HCT116 (cell line): ENCODE data around the gene LIPG. TPM values are rescaled to one million over a fixed set of nuclear protein-coding genes. Genes with fewer than 3 reads are reported as not detected.

ENCODE experiments used
- ATAC-seq: fragments of 200-7000 bp; cut with Tn5 transposase; 2 replicates; pipeline ENCODE4 v1.9.1; 2020; ENCODE audit warnings: mild to moderate bottlenecking, moderate library complexity
- BruUV-seq: library from RNA; stranded (reverse); fragments of 400-500 nt; replicated peaks from 2 replicates; lab custom pipeline; 2021; lab: Mats Ljungman, UMichigan
- CTCF ChIA-PET: fragments of 300-600 bp; sonication (Branson Sonifier 250); formaldehyde crosslinking; loops from one replicate; lab custom pipeline; 2021; ENCODE audit warnings: antibody characterized with exemption; lab: Charles Lee
- POLR2A ChIA-PET: fragments of 300-600, 350-600 bp; sonication (Branson Sonifier 250); formaldehyde crosslinking; loops from one replicate; lab custom pipeline; 2021; ENCODE audit warnings: antibody characterized with exemption; lab: Charles Lee
- RAD21 ChIA-PET, 2 experiments: fragments of 300-600 bp; sonication (Branson Sonifier 250); formaldehyde crosslinking; loops; one replicate each; lab custom pipeline; 2023; ENCODE audit warnings: low total read pairs in 2 of 2; ENCODE audit not compliant: uncharacterized antibody in 2 of 2, unreplicated experiment in 2 of 2, low non-redundant PET in 1 of 2; lab: Charles Lee
- DNase-seq: peaks from one replicate; pipeline ENCODE4 v3.0.0-alpha.2; 2010; ENCODE audit warnings: low read depth, low spot score
- H2AFZ ChIP-seq: fragments of 200-600 bp; shearing (Covaris generic), sonication (generic); 2 replicates; pipeline ENCODE4 v1.6.1; 2017; ENCODE audit warnings: low read depth, mixed run types, mixed read lengths, antibody characterized with exemption, low read length; ENCODE audit not compliant: poor library complexity, severe bottlenecking
- H3K27ac ChIP-seq: 2 replicates; pipeline ENCODE4 v1.5.1; 2012; ENCODE audit warnings: low read depth, low read length
- H3K27me3 ChIP-seq: fragments of 200-600 bp; sonication (generic); 2 replicates; pipeline ENCODE4 v1.6.1; 2016; ENCODE audit warnings: mixed run types, low read length, mixed read lengths; ENCODE audit not compliant: insufficient read depth
- H3K36me3 ChIP-seq, 2 experiments: fragments of 200-500 bp in 1 of 2; fragments of 200-600 bp in 1 of 2; sonication (Bioruptor generic) in 1 of 2; sonication (generic) in 1 of 2; 2 replicates each; pipeline versions ENCODE4 v1.5.1 to v1.6.1; 2014 to 2016; ENCODE audit warnings: low read length in 2 of 2, inconsistent platforms in 1 of 2, mixed read lengths in 1 of 2, mixed run types in 1 of 2; ENCODE audit not compliant: insufficient read depth in 2 of 2, control insufficient read depth in 1 of 2
- H3K4me1 ChIP-seq, 2 experiments: fragments of 200-600 bp in 1 of 2; sonication (generic) in 1 of 2; 2 replicates each; pipeline versions ENCODE4 v1.5.1 to v1.6.1; 2012 to 2017; ENCODE audit warnings: low read length in 2 of 2, inconsistent platforms in 1 of 2, mild to moderate bottlenecking in 1 of 2, mixed read lengths in 1 of 2, mixed run types in 1 of 2, moderate library complexity in 1 of 2; ENCODE audit not compliant: insufficient read depth in 2 of 2, control insufficient read depth in 1 of 2
- H3K4me2 ChIP-seq: fragments of 200-600 bp; sonication (generic); 2 replicates; pipeline ENCODE4 v1.6.1; 2017; ENCODE audit warnings: mixed run types, low read length, mixed read lengths
- H3K4me3 ChIP-seq, 2 experiments: fragments of 200-600 bp in 1 of 2; sonication (generic) in 1 of 2; replicated peaks in 1 of 2; 2 replicates each; pipeline ENCODE4 v1.5.1; 2011 to 2016; ENCODE audit warnings: low read length in 2 of 2, control low read depth in 1 of 2, low read depth in 1 of 2, mild to moderate bottlenecking in 1 of 2, mixed read lengths in 1 of 2, mixed run types in 1 of 2
- H3K79me2 ChIP-seq: fragments of 200-600 bp; sonication (generic); 2 replicates; pipeline ENCODE4 v1.6.1; 2017; ENCODE audit warnings: mild to moderate bottlenecking, mixed run types, low read length, moderate library complexity, mixed read lengths; ENCODE audit not compliant: insufficient read depth
- H3K9ac ChIP-seq: fragments of 200-600 bp; sonication (generic); 2 replicates; pipeline ENCODE4 v1.6.1; 2016; ENCODE audit warnings: low read length, mixed read lengths
- H3K9me2 ChIP-seq: fragments of 200-600 bp; sonication (generic), shearing (Covaris generic); 2 replicates; pipeline ENCODE4 v1.6.1; 2017; ENCODE audit warnings: mixed run types, mild to moderate bottlenecking, moderate library complexity; ENCODE audit not compliant: insufficient read depth
- H3K9me3 ChIP-seq, 2 experiments: fragments of 200-500 bp in 1 of 2; fragments of 200-600 bp in 1 of 2; sonication (Bioruptor generic) in 1 of 2; sonication (generic) in 1 of 2; 2 replicates each; pipeline ENCODE4 v1.6.1; 2014 to 2017; ENCODE audit warnings: low read length in 2 of 2, mixed read lengths in 2 of 2, inconsistent platforms in 1 of 2, low read depth in 1 of 2, mild to moderate bottlenecking in 1 of 2, mixed run types in 1 of 2, moderate library complexity in 1 of 2; ENCODE audit not compliant: control insufficient read depth in 1 of 2, insufficient read depth in 1 of 2
- H4K20me1 ChIP-seq: fragments of 200-600 bp; sonication (generic), shearing (Covaris generic); 2 replicates; pipeline ENCODE4 v1.6.1; 2017; ENCODE audit warnings: mixed run types, mild to moderate bottlenecking, moderate library complexity; ENCODE audit not compliant: insufficient read depth
- ATF3 ChIP-seq: IDR thresholded peaks from 2 replicates; pipeline ENCODE4 v1.6.1; 2012
- CBX3 ChIP-seq: IDR thresholded peaks from 2 replicates; pipeline ENCODE4 v1.6.1; 2012; ENCODE audit warnings: low read depth
- ELF1 ChIP-seq: IDR thresholded peaks from 2 replicates; pipeline ENCODE4 v1.6.1; 2012; ENCODE audit warnings: low read depth, borderline replicate concordance
- EZH2 ChIP-seq: fragments of 200-600 bp; sonication (generic); IDR thresholded peaks from 2 replicates; pipeline ENCODE4 v1.6.1; 2017; ENCODE audit warnings: antibody characterized with exemption, mixed run types
- MAX ChIP-seq: IDR thresholded peaks from 2 replicates; pipeline ENCODE4 v1.6.1; 2012
- POLR2A ChIP-seq: IDR thresholded peaks from 2 replicates; pipeline ENCODE4 v1.7.0; 2011; ENCODE audit warnings: borderline replicate concordance; ENCODE audit not compliant: insufficient read depth, insufficient read length; ENCODE audit errors: extremely low read depth
- REST ChIP-seq: IDR thresholded peaks from 2 replicates; pipeline ENCODE4 v1.6.1; 2012; ENCODE audit warnings: low read depth
- SP1 ChIP-seq: IDR thresholded peaks from 2 replicates; pipeline ENCODE4 v1.6.1; 2012; ENCODE audit warnings: low read depth
- SRF ChIP-seq: IDR thresholded peaks from 2 replicates; pipeline ENCODE4 v1.6.1; 2012; ENCODE audit warnings: low read depth
- TCF7L2 ChIP-seq: IDR thresholded peaks from 2 replicates; pipeline ENCODE4 v1.7.0; 2011; ENCODE audit warnings: borderline replicate concordance, inconsistent platforms; ENCODE audit not compliant: insufficient read depth, insufficient read length; ENCODE audit errors: extremely low read depth
- YY1 ChIP-seq: IDR thresholded peaks from 2 replicates; pipeline ENCODE4 v1.6.1; 2011; ENCODE audit warnings: low read length, low read depth, moderate library complexity, mild to moderate bottlenecking; ENCODE audit not compliant: insufficient replicate concordance; ENCODE audit errors: extremely low read depth
- ZBTB33 ChIP-seq: IDR thresholded peaks from 2 replicates; pipeline ENCODE4 v1.6.1; 2011; ENCODE audit warnings: mild to moderate bottlenecking, low read length, moderate library complexity; ENCODE audit not compliant: insufficient replicate concordance; ENCODE audit errors: extremely low read depth
- ZFX ChIP-seq: fragments of 450-650 bp; IDR thresholded peaks from 2 replicates; pipeline ENCODE4 v1.6.1; 2017
- ZNF274 ChIP-seq: fragments of 200-500 bp; sonication (Bioruptor generic); IDR thresholded peaks from 2 replicates; pipeline ENCODE4 v1.6.1; 2014; ENCODE audit warnings: mild to moderate bottlenecking, low read depth, low read length, inconsistent platforms
- intact Hi-C: fragments of 100-400 bp; cut with micrococcal nuclease; formaldehyde crosslinking; loops from 2 replicates; pipeline ENCODE4 v1.10.0; 2022
- total RNA-seq: library from RNA; stranded (reverse); gene quantifications from one replicate; pipeline ENCODE4 v1.2.1, GENCODE V29; 2021; ENCODE audit not compliant: unreplicated experiment

Gene LIPG
- total RNA-seq, 1 experiment from 2014 or later: 2.6 TPM

GRCh38 chr18:49547701-49548100 lies 14.2 kb upstream of the LIPG start:
- intact Hi-C loops: no loop called here
- H3K27ac ChIP-seq: peak overlapping the region; percentile 72; the same call in 1 of the 2 replicates
- ATAC-seq (peak; percentile 57; the same call in 1 of the 2 replicates), DNase-seq (no peak)
- no peak overlapping the region for H3K9ac ChIP-seq
- no peaks in the 10 kb centered on the region for H3K36me3 ChIP-seq
- H3K79me2 ChIP-seq: no peaks in the 10 kb centered on the region
- ChIA-PET RAD21 (no interaction called here), CTCF (interaction anchor here (1.0 to 1.1 kb wide), 2 partner anchors 12 to 179 kb away, joined by 3 read pairs; no protein-coding TSS in a partner anchor), POLR2A (no interaction called here)
- H3K4me2 ChIP-seq: peak overlapping the region; percentile 57
- no peaks in the 10 kb centered on the region for H3K27me3 ChIP-seq
- H3K9me2 ChIP-seq: no peaks in the 10 kb centered on the region; the same call in 1 of the 2 replicates
- peaks cover 35 to 54% of the 10 kb centered on the region in 2 experiments for H3K4me1 ChIP-seq
- no TSS peak for BruUV-seq
- H2AFZ ChIP-seq: peak overlapping the region; percentile 86
- no peaks in the 10 kb centered on the region for H4K20me1 ChIP-seq
- TF ChIP-seq ATF3: no peak
- no peak for TF ChIP-seq CBX3
- TF ChIP-seq TCF7L2: no peak
- TF ChIP-seq SRF: no peak
- no peak for TF ChIP-seq SP1
- no peak for TF ChIP-seq ZFX
- TF ChIP-seq ZBTB33: no peak
- no peak for TF ChIP-seq YY1
- TF ChIP-seq REST: no peak
- TF ChIP-seq MAX: no peak
- no peak for TF ChIP-seq ZNF274
- TF ChIP-seq EZH2: no peak
- TF ChIP-seq ELF1: no peak
- no peak for TF ChIP-seq POLR2A
- no peaks in the 10 kb centered on the region for H3K9me3 ChIP-seq
- 0 out of 4 replicates have a peak overlapping the region, but pooled peaks of 1 of the 2 experiments have one; percentile 1 for H3K4me3 ChIP-seq
